Uterus (tissue), 4 donors: Measurements from ENCODE around the gene VSNL1. TPM values are rescaled to one million over a fixed set of nuclear protein-coding genes. Genes with fewer than 3 reads are reported as not detected.

ENCODE experiments used
- DNase-seq, 2 donors: peaks; one replicate each; pipeline ENCODE4 v3.0.0-alpha.2; 2019 to 2020
- H3K27ac ChIP-seq, 2 donors: fragments of 200-600 bp; sonication (generic); 1 replicate in 1 of 2; 2 replicates in 1 of 2; pipeline ENCODE4 v1.5.1; 2016 to 2018
- H3K27me3 ChIP-seq, 2 donors: fragments of 200-600 bp; sonication (generic); one replicate each; pipeline ENCODE4 v1.5.1; 2018 to 2019; ENCODE audit warnings: control low read depth in 1 of 2
- H3K36me3 ChIP-seq, 2 donors: fragments of 200-600 bp; sonication (generic); one replicate each; pipeline ENCODE4 v1.5.1; 2019; ENCODE audit warnings: control low read depth in 1 of 2
- H3K4me1 ChIP-seq, 2 donors: fragments of 200-600 bp; sonication (generic); one replicate each; pipeline ENCODE4 v1.5.1; 2018 to 2019; ENCODE audit warnings: control low read depth in 1 of 2
- H3K4me3 ChIP-seq, 2 donors: fragments of 200-600 bp; sonication (generic); 1 replicate in 1 of 2; 2 replicates in 1 of 2; pipeline ENCODE4 v1.5.1; 2018 to 2019; ENCODE audit warnings: mild to moderate bottlenecking in 1 of 2
- H3K9me3 ChIP-seq, 2 donors: fragments of 200-600 bp; sonication (generic); one replicate each; pipeline ENCODE4 v1.5.1; 2019; ENCODE audit warnings: control low read depth in 1 of 2
- CTCF ChIP-seq, 4 experiments: fragments of 200-600 bp in 2 of 4; fragments of 450-650 bp in 2 of 4; sonication (generic) in 2 of 4; IDR thresholded peaks; one replicate each; pipeline ENCODE4 v1.5.1; 2016 to 2019; ENCODE audit warnings: antibody characterized with exemption in 4 of 4, mild to moderate bottlenecking in 2 of 4, moderate library complexity in 1 of 4
- POLR2A ChIP-seq, 2 donors: fragments of 450-650 bp; IDR thresholded peaks; one replicate each; pipeline ENCODE4 v1.6.1; 2016; ENCODE audit warnings: antibody characterized with exemption in 2 of 2, mild to moderate bottlenecking in 1 of 2, moderate library complexity in 1 of 2
- intact Hi-C: fragments of 100-400 bp; cut with DNase I; formaldehyde crosslinking; loops from one replicate; pipeline ENCODE4 v1.15.1; 2023; ENCODE audit warnings: low total_unique reads
- total RNA-seq, 4 donors: library from RNA; depleted of rRNA in 3 of 4; stranded (reverse); fragments of >200 nt in 3 of 4; gene quantifications; one replicate each; pipeline versions ENCODE4 v1.1.0 to v1.2.4, GENCODE V29; 2014 to 2023
- donor health status: DM: yes; HTN: yes; CAD: no.

VSNL1 gene
- total RNA-seq, 4 donors from 2014 or later: 0.29 to 1.8 (median 0.61) TPM; not detected in 1

DNA sequence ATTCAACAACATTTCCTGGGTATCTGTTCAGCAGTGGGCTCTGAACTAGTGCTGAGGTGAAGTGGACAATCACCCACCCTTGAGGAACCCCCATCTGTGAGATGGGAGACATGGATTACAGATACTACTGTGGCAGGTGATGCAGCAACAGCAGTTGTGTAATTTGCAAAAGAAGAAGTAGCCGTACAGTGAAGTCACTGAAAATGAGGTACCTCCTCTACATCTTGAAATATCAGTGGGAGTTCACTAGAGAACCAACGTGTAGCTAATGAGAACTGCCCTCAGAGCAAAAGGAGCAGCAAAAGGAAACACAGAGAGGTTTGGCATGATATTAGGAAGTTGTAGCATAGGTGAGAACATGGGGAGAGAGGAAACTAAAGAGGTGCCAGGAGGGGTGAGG, 41.3 kb downstream of the VSNL1 start:
- Histone ChIP-seq H3K9me3 (no peaks in the 10 kb centered on the region), H3K27ac (no peak overlapping the region), H3K27me3 (no peaks in the 10 kb centered on the region), H3K4me3 (no peak overlapping the region), H3K4me1 (no peaks in the 10 kb centered on the region), H3K36me3 (no peaks in the 10 kb centered on the region)
- intact Hi-C loops: no loop called here
- TF ChIP-seq POLR2A (IDR thresholded peaks at IDR 0.05) (no peak), CTCF (IDR thresholded peaks at IDR 0.05) (no peak)
- no peak for DNase-seq

DNA sequence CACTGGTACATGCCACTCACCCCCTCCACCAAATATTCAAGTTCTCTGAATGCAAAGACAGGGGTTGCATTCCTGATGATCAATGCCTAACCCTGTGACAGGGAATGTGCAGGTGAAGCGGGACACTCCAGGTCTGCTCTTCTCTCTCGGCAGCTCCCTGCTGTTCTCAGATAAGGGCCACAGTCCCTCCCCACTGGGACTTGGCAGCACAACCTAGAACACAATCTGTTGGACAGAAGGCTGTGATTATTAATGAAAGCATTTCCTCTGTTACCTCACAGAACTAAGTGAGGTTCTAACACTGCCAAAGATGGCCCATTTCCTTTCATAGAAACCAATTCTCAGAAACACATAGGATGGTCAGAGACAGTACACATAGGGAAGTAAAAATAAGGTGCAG, 42.7 kb downstream of the VSNL1 start:
- Histone ChIP-seq H3K27me3 (no peaks in the 10 kb centered on the region), H3K27ac (no peak overlapping the region), H3K36me3 (no peaks in the 10 kb centered on the region), H3K4me1 (no peaks in the 10 kb centered on the region), H3K9me3 (no peaks in the 10 kb centered on the region), H3K4me3 (no peak overlapping the region)
- intact Hi-C loops: no loop called here
- TF ChIP-seq POLR2A (IDR thresholded peaks at IDR 0.05): no peak
- no peak for TF ChIP-seq CTCF (IDR thresholded peaks at IDR 0.05)
- no peak for DNase-seq

DNA sequence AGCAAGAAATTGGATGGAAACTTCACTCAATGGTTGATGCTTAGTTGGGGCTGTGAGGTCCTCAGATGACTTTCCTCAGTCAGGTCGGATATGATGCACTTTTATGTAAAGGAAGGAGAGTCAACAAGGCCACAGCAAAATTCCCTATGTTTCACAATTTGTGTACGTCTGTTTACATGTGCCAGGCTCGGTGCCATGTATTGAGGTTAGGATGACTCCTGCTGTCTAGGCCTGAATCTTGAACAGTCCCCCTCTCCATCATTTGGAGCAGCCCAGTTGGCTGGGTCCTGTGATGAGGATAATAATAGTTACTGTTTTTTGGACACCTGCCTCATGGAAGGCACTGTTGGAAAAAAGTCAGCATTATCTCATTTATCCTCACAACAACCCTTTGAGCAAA, 43.1 kb downstream of the VSNL1 start:
- no peaks in the 10 kb centered on the region for H3K27me3 ChIP-seq
- H3K4me3 ChIP-seq: no peak overlapping the region
- H3K9me3 ChIP-seq: no peaks in the 10 kb centered on the region
- H3K36me3 ChIP-seq: no peaks in the 10 kb centered on the region
- intact Hi-C loops: no loop called here
- no peak for DNase-seq
- TF ChIP-seq POLR2A (IDR thresholded peaks at IDR 0.05) (no peak), CTCF (IDR thresholded peaks at IDR 0.05) (no peak)
- no peak overlapping the region for H3K27ac ChIP-seq
- no peaks in the 10 kb centered on the region for H3K4me1 ChIP-seq

DNA sequence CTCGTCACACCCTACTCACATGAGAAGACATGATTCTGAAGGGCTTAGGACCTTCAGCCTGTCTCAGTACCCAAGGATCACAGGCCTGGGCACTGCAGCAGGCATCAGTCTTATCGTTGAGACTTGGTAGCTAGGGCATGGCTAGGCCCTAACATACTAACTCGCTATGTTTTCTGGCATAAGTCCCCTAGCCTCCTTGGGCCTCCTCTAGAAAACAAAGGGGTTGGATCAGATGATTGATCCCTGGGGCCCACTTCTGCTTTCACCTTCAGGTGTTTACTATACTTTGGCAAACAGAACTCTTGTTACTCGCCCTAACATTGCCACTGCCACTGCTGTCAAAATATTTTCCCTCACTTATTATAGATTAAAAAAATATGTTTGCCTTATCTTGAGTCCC, 44.2 kb downstream of the VSNL1 start:
- no peaks in the 10 kb centered on the region for H3K9me3 ChIP-seq
- no peaks in the 10 kb centered on the region for H3K27me3 ChIP-seq
- H3K27ac ChIP-seq: no peak overlapping the region
- no peaks in the 10 kb centered on the region for H3K36me3 ChIP-seq
- no peak for DNase-seq
- TF ChIP-seq CTCF (IDR thresholded peaks at IDR 0.05): no peak
- no peak for TF ChIP-seq POLR2A (IDR thresholded peaks at IDR 0.05)
- no peak overlapping the region for H3K4me3 ChIP-seq
- H3K4me1 ChIP-seq: no peaks in the 10 kb centered on the region
- intact Hi-C loops: no loop called here

GRCh38 chr2:17587469-17587868, 47.0 kb downstream of the VSNL1 start:
- no peaks in the 10 kb centered on the region for H3K9me3 ChIP-seq
- H3K4me1 ChIP-seq: no peaks in the 10 kb centered on the region
- no peak overlapping the region for H3K27ac ChIP-seq
- H3K27me3 ChIP-seq: no peaks in the 10 kb centered on the region
- no peaks in the 10 kb centered on the region for H3K36me3 ChIP-seq
- no peak for DNase-seq
- TF ChIP-seq POLR2A (IDR thresholded peaks at IDR 0.05): no peak
- TF ChIP-seq CTCF (IDR thresholded peaks at IDR 0.05): no peak
- H3K4me3 ChIP-seq: no peak overlapping the region
- intact Hi-C loops: no loop called here
